GM12878 (cell line): Measurements from ENCODE around the gene RECQL. TPM values are rescaled to one million over a fixed set of nuclear protein-coding genes. Genes with fewer than 3 reads are reported as not detected.

Experiments
- ATAC-seq: fragments of 200-7000 bp; cut with Tn5 transposase; 3 replicates; pipeline ENCODE4 v1.9.1; 2020; ENCODE audit warnings: mild to moderate bottlenecking, moderate library complexity
- BruUV-seq: library from RNA; stranded (reverse); fragments of 400-500 nt; replicated peaks from 2 replicates; lab custom pipeline; 2021; lab: Mats Ljungman, UMichigan
- CTCF ChIA-PET: fragments of 300-600 bp; sonication (Branson Sonifier 250); formaldehyde crosslinking; extraction: SDS; loops from one replicate; lab custom pipeline; 2021; ENCODE audit warnings: inconsistent platforms; lab: Yijun Ruan, JAX
- POLR2A ChIA-PET: fragments of 350-600 bp; formaldehyde crosslinking; extraction: SDS; loops from one replicate; lab custom pipeline; 2021; ENCODE audit warnings: inconsistent platforms; lab: Charles Lee
- RAD21 ChIA-PET: fragments of 300-600 bp; sonication (Branson Sonifier 250); formaldehyde crosslinking; loops from one replicate; lab custom pipeline; 2023; ENCODE audit warnings: antibody characterized with exemption; ENCODE audit not compliant: unreplicated experiment; lab: Charles Lee
- SMC1A ChIA-PET: fragments of 300-600 bp; sonication (Branson Sonifier 250); formaldehyde crosslinking; loops from one replicate; lab custom pipeline; 2023; ENCODE audit not compliant: unreplicated experiment, uncharacterized antibody; lab: Charles Lee
- DNase-seq: peaks from one replicate; pipeline ENCODE4 v3.0.0-alpha.2; 2011; ENCODE audit warnings: low read depth, low spot score
- FAIRE-seq: peaks from 3 replicates; lab custom pipeline; 2011; peaks lifted over from hg19 to GRCh38; lab: Jason Lieb, UNC
- H2AFZ ChIP-seq: 2 replicates; pipeline ENCODE4 v1.6.0; 2011; ENCODE audit warnings: low read depth, low read length, control low read depth; ENCODE audit not compliant: control insufficient read depth
- H3K27ac ChIP-seq: 2 replicates; pipeline ENCODE4 v1.5.1; 2011; ENCODE audit warnings: control low read depth; ENCODE audit not compliant: control insufficient read depth, insufficient read depth
- H3K27me3 ChIP-seq, 2 experiments: replicated peaks in 1 of 2; 2 replicates each; pipeline versions ENCODE4 v1.6.0 to v1.6.1; 2011; ENCODE audit warnings: low read length in 1 of 2; ENCODE audit not compliant: control insufficient read depth in 2 of 2, insufficient read depth in 2 of 2
- H3K36me3 ChIP-seq, 2 experiments: 2 replicates each; pipeline ENCODE4 v1.5.1; 2011; ENCODE audit warnings: low read length in 1 of 2; ENCODE audit not compliant: control insufficient read depth in 2 of 2, insufficient read depth in 2 of 2
- H3K4me1 ChIP-seq: 2 replicates; pipeline ENCODE4 v1.6.1; 2011; ENCODE audit warnings: mild to moderate bottlenecking, low read length, moderate library complexity, mixed read lengths; ENCODE audit not compliant: control insufficient read depth, insufficient read depth
- H3K4me2 ChIP-seq: 2 replicates; pipeline ENCODE4 v1.6.0; 2011; ENCODE audit warnings: control low read depth; ENCODE audit not compliant: control insufficient read depth, insufficient read depth
- H3K4me3 ChIP-seq: fragments of 200-600 bp; sonication (generic); 2 replicates; pipeline ENCODE4 v1.5.1; 2016
- H3K79me2 ChIP-seq: 2 replicates; pipeline ENCODE4 v1.6.0; 2011; ENCODE audit warnings: low read length; ENCODE audit not compliant: control insufficient read depth, insufficient read depth
- H3K9ac ChIP-seq: 2 replicates; pipeline ENCODE4 v1.8.0; 2011; ENCODE audit warnings: low read length, control low read depth, mixed read lengths; ENCODE audit not compliant: control insufficient read depth, insufficient read depth
- H3K9me3 ChIP-seq: replicated peaks from 3 replicates; pipeline ENCODE4 v1.5.1; 2011; ENCODE audit warnings: mild to moderate bottlenecking, low read length; ENCODE audit not compliant: control insufficient read depth, insufficient read depth
- H4K20me1 ChIP-seq: 2 replicates; pipeline ENCODE4 v1.6.0; 2011; ENCODE audit not compliant: control insufficient read depth, insufficient read depth
- ATF2 ChIP-seq: IDR thresholded peaks from 2 replicates; pipeline ENCODE4 v1.6.1; 2012; ENCODE audit warnings: low read length, inconsistent platforms
- E2F8 ChIP-seq: fragments of 450-650 bp; IDR thresholded peaks from 2 replicates; pipeline ENCODE4 v1.6.1; 2018; ENCODE audit warnings: mild to moderate bottlenecking, low read depth, moderate library complexity; ENCODE audit not compliant: partially characterized antibody
- ESRRA ChIP-seq: IDR thresholded peaks from 2 replicates; pipeline ENCODE4 v1.6.1; 2012; ENCODE audit warnings: mild to moderate bottlenecking, low read length, improper control_type of control experiment
- HDGF ChIP-seq: fragments of 450-650 bp; IDR thresholded peaks from 2 replicates; pipeline ENCODE4 v1.6.1; 2016; ENCODE audit warnings: antibody characterized with exemption
- IRF3 ChIP-seq: fragments of 450-650 bp; IDR thresholded peaks from 2 replicates; pipeline ENCODE4 v1.6.1; 2014; ENCODE audit warnings: mild to moderate bottlenecking
- LARP7 ChIP-seq: fragments of 450-650 bp; IDR thresholded peaks from 2 replicates; pipeline ENCODE4 v1.6.1; 2017; ENCODE audit warnings: mild to moderate bottlenecking
- NFIC ChIP-seq: IDR thresholded peaks from 2 replicates; pipeline ENCODE4 v1.6.1; 2012; ENCODE audit warnings: low read depth, mild to moderate bottlenecking, inconsistent platforms, low read length, moderate library complexity
- PKNOX1 ChIP-seq: fragments of 450-650 bp; IDR thresholded peaks from 2 replicates; pipeline ENCODE4 v1.6.1; 2016; ENCODE audit warnings: mild to moderate bottlenecking
- RBBP5 ChIP-seq: fragments of 200-600 bp; sonication (generic); conservative IDR thresholded peaks from 2 replicates; pipeline ENCODE4 v1.6.1; 2016
- YBX1 ChIP-seq: fragments of 450-650 bp; IDR thresholded peaks from 2 replicates; pipeline ENCODE4 v1.6.1; 2016; ENCODE audit warnings: antibody characterized with exemption
- ZNF592 ChIP-seq: fragments of 450-650 bp; IDR thresholded peaks from 2 replicates; pipeline ENCODE4 v1.6.1; 2017; ENCODE audit warnings: mild to moderate bottlenecking, moderate library complexity
- WGBS: methylation state at CpG from one replicate; pipeline ENCODE4 v1.1.6; 2016; ENCODE audit warnings: low lambda C conversion rate; ENCODE audit not compliant: insufficient replicate concordance, insufficient coverage; ENCODE audit errors: missing lambda C conversion rate; 5-methylcytosine and 5-hydroxymethylcytosine counted together
- in situ Hi-C: fragments of 300-500 bp; cut with MboI; formaldehyde crosslinking; loops from 9 replicates; pipeline ENCODE4 v1.14.3; 2018; ENCODE audit warnings: mixed read lengths
- intact Hi-C: fragments of 100-400 bp; cut with micrococcal nuclease; formaldehyde crosslinking; loops from one replicate; pipeline ENCODE4 v1.14.2; 2022; ENCODE audit not compliant: unreplicated experiment
- polyA plus RNA-seq, 11 experiments: library from polyadenylated mRNA; depleted of rRNA in 4 of 11; unstranded in 6 of 11; stranded (reverse) in 5 of 11; fragments of >200 nt; fragmentation: Nextera tagmentation in 4 of 11; fragmentation: Illumina TruSeq in 1 of 11; extraction: Ambion mirVana in 4 of 11; extraction: Trizol in 1 of 11; gene quantifications; 1 replicate in 1 of 11; 2 replicates in 10 of 11; pipeline versions ENCODE4 v1.2.1 to v1.2.3, GENCODE V29; 2011 to 2016; ENCODE audit warnings: inconsistent platforms in 2 of 11, missing spikeins in 2 of 11, low read depth in 1 of 11
- total RNA-seq, 4 experiments: library from RNA; depleted of rRNA in 3 of 4; stranded (reverse); fragments of >200 nt in 3 of 4; fragmentation: Illumina TruSeq in 1 of 4; extraction: Trizol in 1 of 4; gene quantifications; 2 replicates each; pipeline versions ENCODE4 v1.2.1 to v1.2.3, GENCODE V29; 2013 to 2021

RECQL gene
- total and polyA plus RNA-seq, 10 of the 15 experiments (the other 5 are each of a cell fraction or from before 2014, with no cell fraction given) = 47.4 to 130 (median 70.8) TPM

- Histone ChIP-seq H3K9ac (no peak overlapping the region), H3K79me2 (no peaks in the 10 kb centered on the region), H3K27me3 (no peaks in the 10 kb centered on the region), H2AFZ (no peak overlapping the region), H3K36me3 (peaks cover 8 to 17% of the 10 kb centered on the region in 2 experiments), H3K4me1 (no peaks in the 10 kb centered on the region), H3K4me2 (no peak overlapping the region), H3K27ac (no peak overlapping the region), H3K9me3 (no peaks in the 10 kb centered on the region), H4K20me1 (no peaks in the 10 kb centered on the region), H3K4me3 (no peak overlapping the region)
- ChIA-PET SMC1A (no interaction called here), CTCF (interaction anchor here (1.3 kb wide), 1 partner anchor 201 kb away, joined by 3 read pairs; no protein-coding TSS in a partner anchor), POLR2A (interaction anchor here (0.7 to 1.0 kb wide), 2 partner anchors 21 to 40 kb away, joined by 3 to 5 read pairs; no protein-coding TSS in a partner anchor), RAD21 (interaction anchor here (0.6 to 1.3 kb wide), 2 partner anchors 22 to 231 kb away, joined by 3 to 5 read pairs; partner anchors contain the start of genes GOLT1B and RECQL)
- no peak for ATAC-seq
- BruUV-seq = no TSS peak
- intact Hi-C loops (no loop called here), in situ Hi-C loops (no loop called here)
- FAIRE-seq = no peak
- DNase-seq = no peak
- 86% methylated on average over 7 of the region's 10 CpGs for WGBS
- no peak for TF ChIP-seq YBX1
- no peak for TF ChIP-seq NFIC
- no peak for TF ChIP-seq ZNF592
- no peak for TF ChIP-seq IRF3
- no peak for TF ChIP-seq E2F8
- no peak for TF ChIP-seq RBBP5
- no peak for TF ChIP-seq LARP7
- no peak for TF ChIP-seq ATF2
- TF ChIP-seq HDGF = no peak
- no peak for TF ChIP-seq PKNOX1
- no peak for TF ChIP-seq ESRRA
These were observed 22.5 kb downstream of the RECQL start for GRCh38 chr12:21478756-21479455.
